ENCODE results near the gene ERCC4.

ERCC4 gene

DNA sequence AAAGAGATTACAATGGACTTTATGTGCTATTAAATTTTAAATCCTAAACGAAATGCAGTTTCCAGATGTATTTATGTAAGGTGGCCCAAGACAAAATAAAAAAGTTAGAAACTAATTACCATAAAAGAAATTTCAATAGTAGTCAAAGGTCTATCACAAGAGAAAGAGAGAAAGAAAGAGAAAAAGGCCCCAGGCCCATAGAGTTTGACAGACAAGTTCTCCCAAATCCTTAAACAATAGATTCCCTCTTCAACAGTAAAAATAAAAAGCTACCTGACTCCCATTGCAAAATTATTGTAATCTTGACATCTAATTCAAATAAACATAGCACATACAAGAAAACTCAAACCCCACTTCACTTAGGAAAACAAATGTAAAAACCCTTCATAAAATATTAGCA is 8.6 kb upstream of the ERCC4 start:
- no peak for DNase-seq (ENCODE audit: low read depth in 3 of 3, low spot score in 1 of 3)

DNA sequence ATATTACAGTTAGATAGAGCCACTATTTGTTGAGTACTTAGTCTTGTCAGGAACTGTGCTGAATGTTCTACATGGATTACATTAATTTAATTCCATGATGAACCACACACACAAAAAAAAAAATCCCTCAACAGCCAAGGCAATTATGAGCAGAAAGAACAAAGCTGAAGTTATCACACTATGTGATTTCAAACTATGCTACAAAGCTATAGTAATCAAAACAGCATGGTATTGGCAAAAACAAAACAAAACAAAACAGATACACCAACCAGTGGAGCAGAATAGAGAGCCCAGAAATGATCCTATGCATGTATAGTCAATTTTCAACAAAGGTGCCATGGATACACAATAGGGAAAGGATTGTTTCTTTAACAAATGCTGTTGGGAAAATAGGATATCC is 8.1 kb upstream of the ERCC4 start:
- DNase-seq (ENCODE audit: low read depth in 3 of 3, low spot score in 1 of 3): no peak

DNA sequence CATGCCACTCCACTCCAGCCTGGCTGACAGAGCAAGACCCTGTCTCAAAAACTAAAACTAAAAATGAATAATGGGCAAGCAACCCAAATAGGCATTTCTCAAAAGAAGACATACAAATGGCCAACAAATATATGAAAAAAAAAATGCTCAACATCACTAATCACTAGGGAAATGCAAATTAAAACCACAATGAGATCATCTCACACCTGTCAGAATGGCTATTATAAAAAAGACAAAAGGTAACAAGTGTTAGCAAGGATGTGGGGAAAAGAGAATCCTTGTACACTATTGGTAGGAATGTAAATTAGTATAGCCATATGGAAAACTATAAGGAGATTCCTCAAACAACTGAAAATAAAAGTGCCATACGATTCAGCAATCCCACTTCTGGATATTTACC is 7.1 kb upstream of the ERCC4 start:
- DNase-seq (ENCODE audit: low read depth in 3 of 3, low spot score in 1 of 3): no peak

DNA sequence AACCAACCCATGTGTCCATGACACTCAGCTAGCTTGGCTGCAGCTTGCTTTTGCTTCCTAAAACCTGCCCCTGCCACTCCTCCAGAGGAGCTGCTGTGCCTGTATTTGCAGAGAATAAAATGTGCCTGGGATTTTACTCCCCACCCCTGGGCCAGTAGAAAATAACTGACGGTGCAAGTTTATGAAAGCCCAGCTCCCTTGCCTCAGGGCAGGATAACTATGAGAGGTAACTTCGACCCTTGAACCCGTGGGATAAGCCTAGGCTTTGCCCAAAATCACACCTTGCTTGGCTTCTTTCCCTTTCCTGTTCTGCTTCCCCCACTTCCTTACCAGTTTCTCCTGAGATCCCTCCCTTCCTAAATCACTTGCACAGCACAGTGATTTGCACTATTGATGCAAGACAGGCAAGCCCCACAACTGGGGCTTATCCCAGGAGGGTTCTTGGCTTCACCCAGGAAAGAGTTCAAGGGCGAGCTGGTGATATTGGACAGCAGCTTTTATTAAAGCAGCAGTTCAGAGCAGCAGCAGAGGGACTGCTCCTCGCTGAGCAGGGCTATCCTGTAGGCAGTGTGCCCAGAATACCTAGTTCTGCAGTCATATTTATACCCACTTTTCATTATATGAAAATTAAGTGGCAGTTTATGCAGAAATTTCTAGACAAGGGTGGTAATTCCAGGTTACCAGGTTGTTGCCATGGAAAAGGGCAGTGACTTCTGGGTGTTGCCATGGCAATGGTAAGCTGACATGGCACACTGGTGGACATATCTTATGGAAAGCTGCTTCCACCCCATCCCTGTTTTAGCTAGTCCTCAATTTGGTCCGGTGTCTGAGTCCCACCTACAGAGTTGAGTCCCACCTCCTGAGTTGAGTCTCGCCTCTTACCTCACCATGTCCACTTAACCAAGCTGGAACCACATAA is 6.3 kb upstream of the ERCC4 start:
- DNase-seq (ENCODE audit: low read depth in 3 of 3, low spot score in 1 of 3): no peak

DNA sequence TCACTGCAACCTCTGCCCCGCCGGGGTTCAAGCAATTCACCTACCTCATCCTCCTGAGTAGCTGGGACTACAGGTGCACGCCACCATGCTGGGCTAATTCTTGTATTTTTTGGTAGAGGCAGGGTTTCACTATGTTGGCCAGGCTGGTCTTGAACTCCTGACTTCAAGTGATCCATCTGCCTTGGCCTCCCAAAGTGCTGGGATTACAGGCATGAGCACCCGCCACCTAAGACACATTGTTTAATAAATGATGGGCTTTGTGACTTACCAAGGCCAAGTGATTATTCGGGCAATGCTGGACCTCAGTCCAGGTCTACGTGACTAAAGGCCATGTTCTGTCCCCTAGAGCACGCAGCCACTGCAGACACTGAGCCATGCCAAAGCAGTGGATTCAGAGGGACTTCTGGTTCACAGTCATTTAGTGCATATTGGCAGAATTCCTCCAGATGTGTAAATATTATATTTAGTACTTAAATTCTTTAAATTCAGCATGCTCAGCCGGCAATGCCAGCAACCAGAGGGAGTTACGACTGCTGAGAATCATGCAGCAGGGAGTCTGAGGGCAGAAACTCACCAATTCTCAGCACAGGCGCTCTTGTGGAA is 4.8 kb upstream of the ERCC4 start:
- no peak for DNase-seq (ENCODE audit: low read depth in 3 of 3, low spot score in 1 of 3)

DNA sequence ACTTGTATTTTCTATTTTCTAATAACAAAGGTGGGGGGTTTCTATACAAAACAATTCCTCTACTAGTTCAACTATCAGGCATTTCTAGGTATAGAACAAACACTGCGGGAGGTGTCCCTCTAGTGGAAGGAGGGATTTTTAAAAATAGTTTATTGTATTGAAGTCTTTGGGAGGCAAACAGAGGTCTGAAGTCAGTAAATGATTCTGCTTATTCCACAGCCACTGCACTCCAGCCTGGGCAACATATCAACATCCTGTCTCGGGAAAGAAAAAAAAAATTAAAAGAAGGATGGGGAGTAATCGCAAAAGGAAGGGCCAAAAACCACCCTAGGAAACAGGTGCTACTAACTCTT is 648 bp upstream of the ERCC4 start:
- DNase-seq (ENCODE audit: low read depth in 3 of 3, low spot score in 1 of 3): no peak

DNA sequence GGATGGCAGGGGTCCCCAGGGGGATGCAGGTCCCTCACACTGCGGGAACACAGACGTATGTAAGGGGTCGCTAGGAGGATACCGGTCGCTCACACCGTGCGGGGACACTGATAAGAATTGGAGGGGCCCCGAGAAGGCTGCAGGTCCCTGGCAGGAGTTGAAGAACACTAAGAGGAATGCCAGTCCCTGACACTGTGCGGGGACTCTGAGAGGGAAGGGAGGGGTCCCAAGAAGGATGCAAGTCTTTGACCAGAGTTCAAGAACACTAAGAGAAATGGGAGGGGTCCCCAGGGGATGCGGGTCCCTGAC is 510 bp downstream of the ERCC4 start:
- DNase-seq (ENCODE audit: low read depth in 3 of 3, low spot score in 1 of 3): no peak

DNA sequence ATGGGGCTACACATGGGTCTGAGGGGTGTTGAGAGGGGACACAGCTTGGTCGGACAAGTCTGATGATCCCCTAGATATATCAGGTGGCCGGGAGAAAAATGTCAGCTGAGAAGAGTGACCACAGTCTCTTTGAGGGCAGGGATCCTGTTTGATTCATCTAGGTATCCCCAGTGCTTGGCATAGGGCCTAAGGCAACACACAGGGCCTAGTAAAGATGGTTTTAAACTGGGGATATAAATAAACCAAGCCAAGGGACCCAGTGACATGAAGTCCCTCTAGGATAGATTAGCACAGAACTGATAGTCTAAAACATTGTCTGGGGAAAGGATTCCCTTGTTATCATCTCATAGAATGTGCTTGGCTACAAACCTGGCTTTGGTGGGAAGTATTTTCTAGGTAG is 1.4 kb downstream of the ERCC4 start:
- no peak for DNase-seq (ENCODE audit: low read depth in 3 of 3, low spot score in 1 of 3)

DNA sequence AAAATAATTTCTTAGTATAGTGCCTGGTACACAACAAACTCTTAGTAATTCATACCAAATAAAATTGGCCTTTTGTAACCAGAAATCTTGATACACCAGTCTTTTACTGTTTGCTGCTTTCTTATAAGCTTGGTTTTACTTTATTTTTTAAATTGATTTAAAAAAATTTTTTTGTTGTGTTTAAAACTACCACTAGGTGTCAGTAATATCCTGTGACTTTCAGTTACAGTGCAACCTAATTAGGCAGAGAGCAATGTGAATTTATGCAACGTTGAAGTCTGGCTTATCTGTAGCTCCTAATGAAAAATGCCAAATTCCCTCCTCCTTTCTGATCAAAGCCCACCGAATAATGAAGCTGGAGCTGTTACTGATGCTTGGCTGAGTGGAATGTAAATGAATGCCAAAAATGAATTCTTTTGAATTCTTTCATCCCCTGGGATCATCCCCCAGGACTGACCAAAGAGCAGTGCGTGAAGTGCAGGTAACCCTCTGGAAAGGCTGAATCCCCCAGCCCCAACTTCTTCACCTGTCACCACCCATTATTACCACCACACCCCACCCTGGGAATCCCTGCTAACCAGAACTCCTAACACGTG is 3.8 kb downstream of the ERCC4 start:
- DNase-seq (ENCODE audit: low read depth in 3 of 3, low spot score in 1 of 3): no peak

DNA sequence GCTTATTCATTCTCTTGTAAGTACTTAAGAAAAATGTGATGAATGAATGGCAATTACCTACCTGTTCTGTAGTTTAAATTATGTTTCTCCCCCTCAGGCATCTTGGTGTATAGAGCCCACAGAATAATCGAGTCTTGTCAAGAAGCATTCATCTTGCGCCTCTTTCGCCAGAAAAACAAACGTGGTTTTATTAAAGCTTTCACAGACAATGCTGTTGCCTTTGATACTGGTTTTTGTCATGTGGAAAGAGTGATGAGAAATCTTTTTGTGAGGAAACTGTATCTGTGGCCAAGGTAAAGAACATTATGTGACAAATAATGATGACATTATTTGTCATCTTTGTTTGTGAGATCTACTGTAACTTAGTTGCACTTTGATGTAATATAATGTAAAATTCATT is 6.5 kb downstream of the ERCC4 start:
- DNase-seq (ENCODE audit: low read depth in 3 of 3, low spot score in 1 of 3): no peak

DNA sequence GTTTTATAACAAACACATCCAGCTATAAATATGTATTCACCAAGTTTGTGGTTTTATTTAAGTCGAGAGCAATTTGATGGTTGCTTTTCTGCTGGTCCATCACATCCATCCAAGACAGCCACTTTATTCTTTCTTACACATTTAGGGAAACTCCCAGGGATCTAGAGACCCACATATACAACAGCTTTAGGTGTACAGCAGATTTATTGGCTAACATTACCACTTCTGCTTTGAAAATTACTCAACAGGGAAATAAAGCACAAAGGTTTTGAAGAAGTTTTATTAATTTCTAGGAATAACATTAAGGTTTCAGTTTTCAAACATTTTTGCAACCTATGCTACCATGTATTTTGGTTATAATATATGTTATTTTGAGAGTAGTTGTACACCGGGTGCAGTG is 6.9 kb downstream of the ERCC4 start:
- no peak for DNase-seq (ENCODE audit: low read depth in 3 of 3, low spot score in 1 of 3)

DNA sequence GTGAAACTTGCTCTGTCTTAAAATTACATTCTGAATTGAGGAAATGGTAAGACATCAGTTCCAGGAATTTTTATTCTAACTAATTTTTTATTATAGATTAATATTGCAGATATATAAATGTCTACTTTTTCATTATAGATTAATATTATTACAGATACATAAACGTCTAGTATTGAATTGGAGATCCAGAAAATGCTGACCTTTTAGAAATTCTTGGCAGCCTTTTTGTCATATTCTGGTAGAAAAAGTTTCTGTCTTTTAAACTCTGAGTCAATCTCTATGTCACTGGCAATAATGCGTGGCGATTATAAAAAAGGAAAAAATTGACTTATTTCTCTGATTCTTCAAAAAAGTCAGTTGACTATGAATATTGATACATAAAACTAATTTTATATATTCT is 8.7 kb downstream of the ERCC4 start:
- no peak for DNase-seq (ENCODE audit: low read depth in 3 of 3, low spot score in 1 of 3)

DNA sequence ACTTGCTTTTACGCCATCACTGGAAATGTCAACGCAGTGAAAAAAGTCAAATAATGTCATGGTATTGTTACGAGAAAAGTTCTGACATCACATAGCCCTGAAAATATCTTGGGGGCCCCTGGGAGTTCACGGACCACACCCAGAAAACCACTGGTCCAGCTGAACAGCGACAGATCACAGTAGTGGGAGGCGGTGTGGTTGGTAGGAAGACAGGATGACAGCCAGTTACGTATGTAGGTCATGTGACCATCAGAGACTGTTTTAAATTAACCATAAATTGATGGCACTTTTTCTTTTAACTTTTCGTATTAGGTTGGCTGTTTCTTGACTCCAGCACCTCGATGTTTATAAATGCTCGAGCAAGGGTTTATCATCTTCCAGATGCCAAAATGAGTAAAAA is 11.9 kb downstream of the ERCC4 start:
- no peak for DNase-seq (ENCODE audit: low read depth in 3 of 3, low spot score in 1 of 3)

DNA sequence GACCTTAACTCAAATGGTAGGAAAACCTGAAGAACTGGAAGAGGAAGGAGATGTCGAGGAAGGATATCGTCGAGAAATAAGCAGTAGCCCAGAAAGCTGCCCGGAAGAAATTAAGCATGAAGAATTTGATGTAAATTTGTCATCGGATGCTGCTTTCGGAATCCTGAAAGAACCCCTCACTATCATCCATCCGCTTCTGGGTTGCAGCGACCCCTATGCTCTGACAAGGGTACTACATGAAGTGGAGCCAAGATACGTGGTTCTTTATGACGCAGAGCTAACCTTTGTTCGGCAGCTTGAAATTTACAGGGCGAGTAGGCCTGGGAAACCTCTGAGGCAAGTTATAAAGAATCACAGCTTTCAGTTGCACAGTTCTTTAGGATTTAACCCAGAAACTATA is 15.5 kb downstream of the ERCC4 start:
- no peak for DNase-seq (ENCODE audit: low read depth in 3 of 3, low spot score in 1 of 3)

DNA sequence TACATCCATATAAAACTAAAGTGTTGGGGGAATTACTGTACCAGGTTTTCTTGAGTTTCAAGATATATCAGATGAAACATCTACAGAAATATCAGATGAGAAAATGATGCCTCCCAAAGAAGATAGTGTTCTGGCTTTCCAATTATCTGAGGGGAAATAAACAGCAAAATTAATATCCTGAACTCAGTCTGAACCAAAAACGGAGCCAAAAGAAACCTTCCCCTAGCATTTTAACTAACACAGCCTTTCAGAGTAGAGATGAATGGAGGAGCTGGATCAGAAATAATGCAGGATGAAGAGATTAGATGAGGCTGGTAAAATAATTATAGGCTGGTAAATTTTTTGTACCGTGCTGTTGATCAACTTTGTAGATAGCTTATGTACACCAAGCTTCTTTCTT is 16.2 kb downstream of the ERCC4 start:
- no peak for DNase-seq (ENCODE audit: low read depth in 3 of 3, low spot score in 1 of 3)

DNA sequence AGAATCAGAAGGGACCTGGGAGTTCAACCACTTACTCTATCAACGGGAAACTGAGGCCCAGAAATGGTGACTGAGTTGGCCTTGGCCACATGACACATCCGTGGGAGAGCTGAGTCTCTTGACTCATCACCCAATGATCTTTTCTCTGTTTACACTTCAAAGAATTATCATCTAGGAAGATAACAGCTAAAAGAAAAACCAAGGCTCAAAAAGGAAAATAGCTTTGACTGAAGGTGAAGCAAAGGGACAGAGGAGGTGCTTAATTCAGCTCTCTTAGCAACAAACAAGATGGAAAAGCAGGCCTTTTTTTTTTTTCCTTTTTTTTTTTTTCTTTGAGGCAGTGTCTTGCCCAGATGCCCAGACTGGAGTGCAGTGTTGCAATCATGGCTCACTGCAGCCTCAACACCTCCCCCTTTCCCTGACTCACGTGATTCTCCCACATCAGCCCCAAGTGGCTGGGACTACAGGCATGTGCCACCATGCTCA is 16.7 kb downstream of the ERCC4 start:
- DNase-seq (ENCODE audit: low read depth in 3 of 3, low spot score in 1 of 3): no peak

DNA sequence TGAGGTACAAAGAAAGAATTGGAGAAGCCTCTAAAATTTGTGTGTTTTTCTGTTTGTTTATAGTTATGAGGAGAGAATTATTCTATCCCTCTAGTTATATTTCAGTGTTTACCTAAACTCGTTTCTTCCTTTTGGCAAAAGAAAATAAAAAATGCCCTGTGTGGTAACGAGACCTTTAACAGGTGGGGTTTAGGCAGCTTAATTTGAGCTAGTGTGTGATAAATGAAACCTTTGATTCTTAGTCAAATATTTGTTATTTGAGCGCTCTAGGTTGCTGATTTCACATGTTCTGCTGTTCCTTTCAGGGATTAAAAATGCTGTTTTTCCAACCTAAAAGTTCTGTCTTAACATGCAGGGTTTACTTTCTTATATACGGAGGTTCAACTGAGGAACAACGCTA is 17.5 kb downstream of the ERCC4 start:
- no peak for DNase-seq (ENCODE audit: low read depth in 3 of 3, low spot score in 1 of 3)

DNA sequence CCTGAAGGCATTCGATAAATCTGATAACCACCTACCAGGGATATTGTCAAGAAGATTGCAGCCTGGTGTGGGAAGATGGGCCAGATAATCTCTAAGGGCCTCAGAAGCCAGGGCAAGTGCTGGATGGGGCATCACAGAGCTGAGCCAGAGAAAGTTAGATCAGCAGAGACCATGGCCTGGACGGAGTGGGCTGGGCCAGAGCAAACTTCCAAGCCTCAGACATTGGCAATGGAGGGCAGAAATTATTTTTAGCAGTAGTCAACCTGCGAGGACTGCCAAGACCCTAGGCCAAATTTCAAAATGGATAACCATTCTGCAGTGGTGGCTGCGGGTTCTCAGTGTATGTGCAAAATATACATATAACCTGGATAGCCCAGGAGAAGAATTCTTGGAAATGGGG is 18.5 kb downstream of the ERCC4 start:
- DNase-seq (ENCODE audit: low read depth in 3 of 3, low spot score in 1 of 3): no peak

DNA sequence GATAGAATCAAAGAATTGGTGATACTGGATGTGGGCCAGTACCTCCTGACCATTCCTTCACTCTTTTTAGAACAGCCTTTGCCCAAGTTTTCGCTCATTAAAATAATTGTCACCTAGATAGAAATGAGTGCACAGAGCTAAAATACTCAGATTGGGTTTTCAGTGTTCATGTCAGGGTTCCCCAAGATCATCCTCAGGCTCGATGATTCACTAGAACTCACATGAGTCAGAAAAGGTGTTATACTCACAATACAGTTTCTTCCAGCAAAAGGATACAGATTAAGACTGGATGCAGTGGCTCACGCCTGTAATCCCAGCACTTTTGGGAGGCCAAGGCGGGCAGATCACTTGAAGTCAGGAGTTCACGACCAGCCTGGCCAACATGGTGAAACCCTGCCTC is 19.9 kb downstream of the ERCC4 start:
- no peak for DNase-seq (ENCODE audit: low read depth in 3 of 3, low spot score in 1 of 3)

DNA sequence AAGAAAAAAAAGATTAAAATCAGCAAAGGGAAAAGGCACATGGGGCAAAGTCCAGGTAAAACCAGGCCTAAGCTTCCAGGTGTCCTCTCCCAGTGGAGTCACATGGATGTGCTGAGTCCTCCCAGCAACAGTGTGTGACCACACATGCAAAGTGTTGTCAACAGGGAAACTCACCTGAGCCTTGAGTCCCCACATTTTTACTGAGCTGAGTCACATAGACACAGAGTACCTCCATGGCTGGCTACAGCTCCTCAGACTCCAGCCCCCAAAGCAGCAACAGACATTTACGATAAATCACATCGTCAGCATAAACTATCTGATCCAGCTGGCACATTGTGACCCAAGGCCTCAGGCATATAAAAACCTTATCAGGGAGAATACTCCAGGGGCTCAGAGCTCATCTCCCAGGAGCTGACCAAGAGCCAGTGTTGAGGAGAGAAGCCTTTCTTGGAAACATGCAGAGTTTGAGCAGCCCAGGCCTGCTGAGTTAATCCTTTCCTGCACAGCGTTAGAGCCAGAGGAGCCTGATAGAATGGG is 20.5 kb downstream of the ERCC4 start:
- DNase-seq (ENCODE audit: low read depth in 3 of 3, low spot score in 1 of 3): no peak

DNA sequence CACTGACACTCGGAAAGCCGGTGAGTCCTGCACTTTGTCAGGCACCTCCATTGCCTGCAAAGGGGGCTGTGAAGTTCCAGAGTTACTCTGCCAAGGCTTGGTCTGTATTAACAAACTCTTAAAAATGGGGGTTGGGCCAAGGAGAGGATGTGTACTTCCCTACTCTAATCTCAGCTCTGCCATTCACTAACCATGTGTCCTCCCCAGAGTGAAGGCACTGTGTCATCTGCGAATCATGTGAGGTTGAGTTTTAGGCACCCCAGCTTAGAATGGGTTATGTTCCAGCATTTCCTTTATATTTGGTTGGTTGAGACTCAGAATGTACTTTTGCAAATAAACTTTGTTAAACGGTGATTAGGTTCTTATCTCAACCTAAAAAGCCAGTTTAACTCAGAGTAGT is 24.9 kb downstream of the ERCC4 start:
- no peak for DNase-seq (ENCODE audit: low read depth in 3 of 3, low spot score in 1 of 3)

DNA sequence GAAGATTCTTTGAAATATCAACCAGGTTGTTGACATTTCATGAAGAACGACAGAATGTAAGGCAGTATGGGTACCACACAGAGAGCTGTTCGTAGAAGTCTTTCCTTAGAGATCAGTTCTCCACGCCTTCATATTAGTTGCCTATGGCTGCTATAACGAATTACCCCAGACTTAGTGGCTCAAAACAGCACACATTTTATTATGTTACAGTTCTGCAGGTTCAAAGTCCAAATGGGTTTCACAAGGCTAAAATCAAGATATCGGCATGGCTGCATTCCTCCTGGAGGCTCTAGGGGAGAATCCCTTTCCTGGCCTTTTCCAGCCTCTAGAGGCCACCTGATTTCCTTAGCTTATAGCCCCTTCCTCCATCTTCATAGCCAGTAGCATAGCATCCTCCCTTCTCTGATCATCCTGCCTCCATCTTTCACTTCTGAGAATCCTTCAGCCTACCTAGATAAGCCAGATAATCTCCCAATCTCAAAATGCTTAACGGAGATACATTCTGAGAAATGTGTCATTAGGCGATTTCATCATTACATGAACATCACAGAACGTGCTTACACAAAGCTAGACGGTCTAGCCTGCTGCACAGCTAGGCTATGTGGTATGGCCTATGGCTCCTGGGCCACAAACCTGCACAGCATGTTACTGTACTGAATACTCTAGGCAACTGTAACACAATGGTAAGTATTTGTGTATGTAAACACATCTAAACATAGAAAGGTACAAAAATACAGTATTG is 26.0 kb downstream of the ERCC4 start:
- no peak for DNase-seq (ENCODE audit: low read depth in 3 of 3, low spot score in 1 of 3)

Measured in stimulated activated CD4-positive, alpha-beta T cell treated with anti-CD3 and anti-CD28 coated beads, TNF-alpha, amount 100 ng/mL, for 1 hour (primary cell).